Measurements from ENCODE around the gene RPN2. TPM values are rescaled to one million over a fixed set of nuclear protein-coding genes. Genes with fewer than 3 reads are reported as not detected.

The RPN2 gene
- total and polyA plus RNA-seq, 7 donors, result 66.4 to 131 (median 94.9) TPM

GRCh38 chr20:37219751-37220668 is 40.9 kb downstream of the RPN2 start:
- intact Hi-C loops (cut with DNase I), result no loop called here
- TF ChIP-seq, protein P1, sequence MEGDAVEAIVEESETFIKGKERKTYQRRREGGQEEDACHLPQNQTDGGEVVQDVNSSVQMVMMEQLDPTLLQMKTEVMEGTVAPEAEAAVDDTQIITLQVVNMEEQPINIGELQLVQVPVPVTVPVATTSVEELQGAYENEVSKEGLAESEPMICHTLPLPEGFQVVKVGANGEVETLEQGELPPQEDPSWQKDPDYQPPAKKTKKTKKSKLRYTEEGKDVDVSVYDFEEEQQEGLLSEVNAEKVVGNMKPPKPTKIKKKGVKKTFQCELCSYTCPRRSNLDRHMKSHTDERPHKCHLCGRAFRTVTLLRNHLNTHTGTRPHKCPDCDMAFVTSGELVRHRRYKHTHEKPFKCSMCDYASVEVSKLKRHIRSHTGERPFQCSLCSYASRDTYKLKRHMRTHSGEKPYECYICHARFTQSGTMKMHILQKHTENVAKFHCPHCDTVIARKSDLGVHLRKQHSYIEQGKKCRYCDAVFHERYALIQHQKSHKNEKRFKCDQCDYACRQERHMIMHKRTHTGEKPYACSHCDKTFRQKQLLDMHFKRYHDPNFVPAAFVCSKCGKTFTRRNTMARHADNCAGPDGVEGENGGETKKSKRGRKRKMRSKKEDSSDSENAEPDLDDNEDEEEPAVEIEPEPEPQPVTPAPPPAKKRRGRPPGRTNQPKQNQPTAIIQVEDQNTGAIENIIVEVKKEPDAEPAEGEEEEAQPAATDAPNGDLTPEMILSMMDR (IDR thresholded peaks at IDR 0.05), result no peak
- DNase-seq (no peak), ATAC-seq (no peak)
- no peaks in the 10 kb centered on the region for H3K9me3 ChIP-seq
- H3K4me3 ChIP-seq, result no peak overlapping the region
- no peak overlapping the region for H3K27ac ChIP-seq
- H3K27me3 ChIP-seq (ENCODE audit: insufficient read depth in 3 of 3, low read length in 2 of 3), result no peaks in the 10 kb centered on the region
- peaks cover 24% of the 10 kb centered on the region for H3K4me1 ChIP-seq
- 75 to 81% (median 80%) methylated on average over 10 of the region's 10 CpGs for WGBS, 3 donors
- H3K36me3 ChIP-seq (ENCODE audit: insufficient read depth in 1 of 2, low read depth in 1 of 2), result peaks cover 2 to 65% of the 10 kb centered on the region in 2 donors

DNA sequence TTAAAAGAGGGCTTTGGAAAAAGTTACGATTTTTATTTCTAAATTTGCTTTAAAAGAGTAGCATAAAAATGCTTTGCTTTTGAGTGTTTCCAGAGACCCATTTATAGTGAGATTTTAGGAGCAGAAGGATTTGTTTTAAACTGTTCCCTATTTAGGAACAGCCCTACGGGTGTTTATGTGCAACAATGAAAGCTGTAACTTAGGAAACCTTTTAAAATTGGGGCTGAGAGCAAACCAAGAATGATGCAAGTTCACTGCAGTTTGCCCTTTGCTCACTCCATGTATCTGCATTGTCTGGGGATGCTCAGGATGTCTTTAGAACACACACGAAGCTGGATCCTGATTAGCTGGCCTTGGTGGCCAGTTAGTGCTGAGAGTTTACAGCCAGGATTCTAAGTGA is 41.6 kb downstream of the RPN2 start:
- TF ChIP-seq, protein P1 (IDR thresholded peaks at IDR 0.05), result no peak
- intact Hi-C loops (cut with DNase I), result no loop called here
- no peak overlapping the region for H3K27ac ChIP-seq
- WGBS, 3 donors, result 71 to 84% (median 76%) methylated on average over 3 of the region's 3 CpGs
- DNase-seq (no peak), ATAC-seq (no peak)
- peaks cover 27% of the 10 kb centered on the region for H3K4me1 ChIP-seq
- H3K4me3 ChIP-seq, result no peak overlapping the region
- peaks cover 9 to 65% of the 10 kb centered on the region in 2 donors for H3K36me3 ChIP-seq (ENCODE audit: insufficient read depth in 1 of 2, low read depth in 1 of 2)
- H3K9me3 ChIP-seq, result no peaks in the 10 kb centered on the region
- no peaks in the 10 kb centered on the region for H3K27me3 ChIP-seq (ENCODE audit: insufficient read depth in 3 of 3, low read length in 2 of 3)

- H3K9me3 ChIP-seq, result no peaks in the 10 kb centered on the region
- no peak overlapping the region for H3K27ac ChIP-seq
- H3K27me3 ChIP-seq (ENCODE audit: insufficient read depth in 3 of 3, low read length in 2 of 3), result no peaks in the 10 kb centered on the region
- peaks cover 16 to 65% of the 10 kb centered on the region in 2 donors for H3K36me3 ChIP-seq (ENCODE audit: insufficient read depth in 1 of 2, low read depth in 1 of 2)
- intact Hi-C loops (cut with DNase I), result no loop called here
- TF ChIP-seq, protein P1 (IDR thresholded peaks at IDR 0.05), result no peak
- H3K4me1 ChIP-seq, result peaks cover 36% of the 10 kb centered on the region
- no peak for DNase-seq
- no peak overlapping the region for H3K4me3 ChIP-seq
- WGBS, 3 donors, result 79 to 86% (median 80%) methylated on average over 4 of the region's 4 CpGs
- peak in 3 of 4 donors; percentile 50 to 58 (median 52) for ATAC-seq
Observed at GRCh38 chr20:37222086-37222485, 43.0 kb downstream of the RPN2 start.

- ATAC-seq, result peak; percentile 94 to 96 (median 94)
- intact Hi-C loops (cut with DNase I), result no loop called here
- peak overlapping the region; percentile 59 for H3K27ac ChIP-seq
Observed at GRCh38 chr20:37223053-37223452, 43.9 kb downstream of the RPN2 start.

More at GRCh38 chr20:37223053-37223452, 43.9 kb downstream of the RPN2 start:
- TF ChIP-seq, protein P1 (IDR thresholded peaks at IDR 0.05), result no peak
- H3K4me3 ChIP-seq, result no peak overlapping the region
- no peak for DNase-seq
- H3K36me3 ChIP-seq (ENCODE audit: insufficient read depth in 1 of 2, low read depth in 1 of 2), result peaks cover 20 to 71% of the 10 kb centered on the region in 2 donors
- H3K9me3 ChIP-seq, result no peaks in the 10 kb centered on the region
- H3K4me1 ChIP-seq, result peaks cover 46% of the 10 kb centered on the region
- H3K27me3 ChIP-seq (ENCODE audit: insufficient read depth in 3 of 3, low read length in 2 of 3), result no peaks in the 10 kb centered on the region
